Colon (tissue), 2 donors: ENCODE results near the gene SRRM2.

Experiments
- FAIRE-seq: peaks from 2 replicates; lab custom pipeline; 2012; peaks lifted over from hg19 to GRCh38; lab: Jason Lieb, UNC
- donor health status: control.
- donor health status: control.

SRRM2 gene

DNA sequence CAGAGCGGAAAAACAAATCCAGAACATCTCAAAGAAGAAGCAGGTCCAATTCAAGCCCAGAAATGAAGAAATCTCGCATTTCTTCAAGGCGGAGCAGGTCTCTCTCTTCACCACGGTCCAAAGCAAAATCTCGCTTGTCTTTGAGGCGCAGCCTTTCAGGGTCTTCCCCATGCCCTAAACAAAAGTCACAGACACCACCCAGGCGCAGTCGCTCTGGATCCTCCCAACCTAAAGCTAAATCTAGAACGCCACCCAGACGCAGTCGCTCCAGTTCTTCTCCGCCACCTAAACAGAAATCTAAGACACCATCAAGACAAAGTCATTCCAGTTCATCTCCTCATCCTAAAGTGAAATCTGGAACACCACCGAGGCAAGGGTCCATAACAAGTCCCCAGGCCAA lies 10.3 kb downstream of the SRRM2 start:
- FAIRE-seq: no peak

DNA sequence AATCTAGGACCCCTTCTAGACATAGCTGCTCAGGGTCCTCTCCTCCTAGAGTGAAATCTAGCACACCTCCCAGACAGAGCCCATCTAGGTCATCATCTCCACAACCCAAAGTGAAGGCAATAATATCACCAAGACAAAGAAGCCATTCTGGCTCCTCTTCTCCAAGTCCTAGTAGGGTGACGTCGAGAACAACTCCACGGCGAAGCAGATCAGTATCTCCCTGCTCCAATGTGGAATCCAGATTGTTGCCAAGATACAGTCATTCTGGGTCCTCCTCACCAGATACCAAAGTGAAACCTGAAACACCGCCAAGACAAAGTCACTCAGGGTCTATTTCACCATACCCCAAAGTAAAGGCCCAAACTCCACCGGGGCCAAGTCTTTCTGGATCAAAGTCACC lies 10.7 kb downstream of the SRRM2 start:
- no peak for FAIRE-seq

DNA sequence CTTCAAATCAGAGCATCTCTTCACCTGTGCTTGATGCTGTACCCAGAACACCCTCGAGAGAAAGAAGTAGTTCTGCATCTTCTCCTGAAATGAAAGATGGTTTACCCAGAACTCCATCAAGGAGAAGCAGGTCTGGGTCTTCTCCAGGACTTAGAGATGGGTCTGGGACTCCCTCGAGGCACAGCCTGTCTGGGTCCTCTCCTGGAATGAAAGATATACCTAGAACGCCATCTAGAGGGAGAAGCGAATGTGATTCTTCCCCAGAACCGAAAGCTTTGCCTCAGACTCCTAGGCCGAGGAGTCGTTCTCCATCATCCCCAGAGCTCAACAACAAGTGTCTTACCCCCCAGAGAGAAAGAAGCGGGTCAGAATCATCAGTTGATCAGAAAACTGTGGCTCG lies 12.3 kb downstream of the SRRM2 start:
- no peak for FAIRE-seq

DNA sequence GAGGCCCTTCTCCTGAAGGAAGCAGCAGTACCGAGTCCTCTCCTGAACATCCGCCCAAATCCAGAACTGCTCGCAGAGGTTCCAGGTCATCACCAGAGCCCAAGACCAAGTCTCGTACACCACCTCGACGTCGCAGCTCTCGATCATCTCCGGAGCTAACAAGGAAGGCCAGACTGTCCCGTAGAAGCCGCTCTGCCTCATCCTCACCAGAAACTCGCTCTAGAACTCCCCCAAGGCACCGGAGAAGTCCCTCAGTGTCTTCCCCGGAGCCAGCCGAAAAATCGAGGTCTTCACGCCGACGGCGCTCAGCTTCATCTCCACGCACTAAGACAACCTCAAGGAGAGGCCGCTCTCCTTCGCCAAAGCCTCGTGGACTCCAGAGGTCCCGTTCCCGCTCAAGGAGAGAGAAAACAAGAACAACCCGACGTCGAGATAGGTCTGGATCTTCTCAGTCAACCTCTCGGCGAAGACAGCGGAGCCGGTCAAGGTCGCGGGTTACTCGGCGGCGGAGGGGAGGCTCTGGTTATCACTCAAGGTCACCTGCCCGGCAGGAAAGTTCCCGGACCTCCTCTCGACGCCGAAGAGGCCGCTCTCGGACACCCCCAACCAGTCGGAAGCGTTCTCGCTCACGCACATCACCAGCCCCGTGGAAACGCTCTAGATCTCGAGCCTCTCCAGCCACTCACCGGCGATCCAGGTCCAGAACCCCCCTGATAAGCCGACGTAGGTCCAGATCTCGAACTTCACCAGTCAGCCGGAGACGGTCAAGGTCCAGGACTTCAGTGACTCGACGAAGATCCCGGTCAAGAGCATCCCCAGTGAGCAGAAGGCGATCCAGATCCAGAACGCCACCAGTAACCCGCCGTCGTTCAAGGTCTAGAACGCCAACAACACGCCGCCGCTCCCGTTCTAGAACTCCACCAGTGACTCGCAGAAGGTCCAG lies 13.3 kb downstream of the SRRM2 start:
- no peak for FAIRE-seq

DNA sequence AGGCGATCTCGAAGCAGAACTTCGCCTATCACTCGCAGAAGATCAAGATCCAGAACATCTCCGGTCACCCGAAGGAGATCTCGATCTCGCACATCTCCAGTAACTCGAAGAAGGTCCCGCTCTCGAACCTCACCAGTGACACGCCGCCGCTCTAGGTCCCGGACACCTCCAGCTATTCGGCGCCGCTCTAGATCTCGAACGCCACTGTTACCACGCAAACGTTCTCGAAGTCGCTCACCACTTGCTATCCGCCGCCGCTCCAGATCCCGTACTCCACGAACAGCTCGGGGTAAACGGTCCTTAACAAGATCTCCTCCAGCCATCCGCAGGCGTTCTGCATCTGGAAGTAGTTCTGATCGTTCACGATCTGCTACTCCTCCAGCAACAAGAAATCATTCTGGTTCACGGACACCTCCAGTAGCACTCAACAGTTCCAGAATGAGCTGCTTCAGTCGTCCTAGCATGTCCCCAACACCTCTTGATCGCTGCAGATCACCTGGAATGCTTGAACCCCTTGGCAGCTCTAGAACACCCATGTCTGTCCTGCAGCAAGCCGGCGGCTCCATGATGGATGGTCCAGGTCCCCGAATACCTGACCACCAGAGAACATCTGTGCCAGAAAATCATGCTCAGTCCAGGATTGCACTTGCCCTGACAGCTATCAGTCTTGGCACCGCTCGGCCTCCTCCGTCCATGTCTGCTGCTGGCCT lies 14.1 kb downstream of the SRRM2 start:
- no peak for FAIRE-seq

DNA sequence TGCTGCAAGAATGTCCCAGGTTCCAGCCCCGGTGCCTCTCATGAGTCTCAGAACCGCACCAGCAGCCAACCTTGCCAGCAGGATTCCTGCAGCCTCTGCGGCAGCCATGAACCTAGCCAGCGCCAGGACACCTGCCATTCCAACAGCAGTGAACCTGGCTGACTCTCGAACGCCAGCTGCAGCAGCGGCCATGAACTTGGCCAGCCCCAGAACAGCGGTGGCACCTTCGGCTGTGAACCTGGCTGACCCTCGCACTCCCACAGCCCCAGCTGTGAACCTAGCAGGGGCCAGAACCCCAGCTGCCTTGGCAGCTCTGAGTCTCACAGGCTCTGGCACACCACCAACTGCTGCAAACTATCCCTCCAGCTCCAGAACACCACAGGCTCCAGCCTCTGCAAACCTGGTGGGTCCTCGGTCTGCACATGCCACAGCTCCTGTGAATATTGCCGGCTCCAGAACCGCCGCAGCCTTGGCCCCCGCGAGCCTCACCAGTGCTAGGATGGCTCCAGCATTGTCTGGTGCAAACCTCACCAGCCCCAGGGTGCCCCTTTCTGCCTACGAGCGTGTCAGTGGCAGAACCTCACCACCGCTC lies 14.8 kb downstream of the SRRM2 start:
- FAIRE-seq: no peak

DNA sequence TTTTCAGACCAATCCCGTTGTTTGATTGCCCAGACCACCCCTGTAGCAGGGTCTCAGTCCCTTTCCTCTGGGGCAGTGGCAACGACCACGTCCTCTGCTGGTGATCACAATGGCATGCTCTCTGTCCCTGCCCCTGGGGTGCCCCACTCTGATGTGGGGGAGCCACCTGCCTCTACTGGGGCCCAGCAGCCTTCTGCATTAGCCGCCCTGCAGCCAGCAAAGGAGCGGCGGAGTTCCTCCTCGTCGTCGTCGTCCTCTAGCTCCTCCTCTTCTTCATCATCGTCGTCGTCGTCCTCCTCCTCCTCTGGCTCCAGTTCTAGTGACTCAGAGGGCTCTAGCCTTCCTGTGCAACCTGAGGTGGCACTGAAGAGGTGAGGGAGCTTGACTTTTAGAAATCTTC lies 15.5 kb downstream of the SRRM2 start:
- no peak for FAIRE-seq

DNA sequence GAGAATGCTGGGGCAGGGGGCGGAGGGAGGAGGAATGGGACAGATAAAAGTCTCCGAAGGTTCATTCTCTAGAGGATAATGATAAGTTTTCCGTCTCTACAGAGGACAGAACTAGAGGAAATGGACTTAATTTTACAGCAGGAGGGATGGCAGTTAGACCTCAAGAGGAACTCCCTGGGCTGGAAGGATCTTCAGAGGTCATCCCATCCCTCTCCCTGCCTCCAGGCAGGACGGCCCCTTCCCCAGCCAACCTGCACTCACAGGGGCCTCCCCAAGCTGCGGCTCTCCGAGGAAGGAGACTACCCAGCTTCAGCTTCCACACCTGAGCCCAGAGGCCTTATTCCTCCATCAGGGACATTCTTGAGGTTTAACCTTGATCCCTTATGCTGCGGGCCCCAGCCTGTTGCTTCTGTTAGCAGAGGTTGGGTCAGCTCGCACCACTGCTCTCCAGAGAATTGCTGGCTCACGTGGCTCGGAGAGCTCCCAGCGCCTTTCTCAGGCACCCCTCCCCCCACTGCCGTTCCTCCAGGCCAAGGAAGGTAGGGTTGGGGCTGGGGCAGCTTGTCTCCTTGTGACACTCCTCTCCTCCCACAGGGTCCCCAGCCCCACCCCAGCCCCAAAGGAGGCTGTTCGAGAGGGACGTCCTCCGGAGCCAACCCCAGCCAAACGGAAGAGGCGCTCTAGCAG lies 16.1 kb downstream of the SRRM2 start:
- no peak for FAIRE-seq

DNA sequence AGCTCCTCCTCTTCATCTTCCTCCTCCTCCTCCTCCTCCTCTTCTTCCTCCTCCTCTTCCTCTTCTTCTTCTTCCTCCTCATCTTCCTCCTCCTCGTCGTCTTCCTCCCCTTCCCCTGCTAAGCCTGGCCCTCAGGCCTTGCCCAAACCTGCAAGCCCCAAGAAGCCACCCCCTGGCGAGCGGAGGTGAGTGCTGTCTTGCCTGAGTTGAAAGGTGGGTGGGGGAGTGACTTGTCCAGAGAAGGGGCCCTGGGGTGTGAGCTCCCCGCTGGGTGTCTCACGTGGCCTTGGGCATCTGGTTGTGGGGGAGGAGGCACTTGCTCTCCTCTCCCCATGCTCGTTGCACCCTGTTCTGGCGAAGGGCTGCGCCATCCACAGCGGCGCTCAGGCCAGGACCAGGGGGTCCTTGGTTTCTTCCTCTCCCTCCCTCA lies 16.7 kb downstream of the SRRM2 start:
- no peak for FAIRE-seq

DNA sequence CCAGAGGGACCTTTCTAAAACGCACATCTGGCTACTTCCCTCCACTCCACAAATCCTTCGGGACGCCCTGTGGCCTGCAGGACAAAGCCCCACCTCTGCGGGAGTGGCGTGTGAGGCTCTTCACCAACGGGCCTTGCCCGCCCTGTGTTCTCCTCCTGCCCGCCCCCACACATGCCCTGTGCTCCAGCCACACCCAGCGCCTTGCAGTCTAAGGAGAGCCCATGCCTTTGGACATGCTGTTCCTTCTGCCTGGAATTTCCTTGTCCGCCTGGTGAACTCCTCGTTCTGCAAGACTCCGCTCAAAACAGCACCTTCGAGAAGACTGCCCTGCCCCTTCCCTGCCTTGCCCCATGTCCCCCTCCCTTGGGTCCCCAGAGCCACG lies 17.2 kb downstream of the SRRM2 start:
- FAIRE-seq: no peak

DNA sequence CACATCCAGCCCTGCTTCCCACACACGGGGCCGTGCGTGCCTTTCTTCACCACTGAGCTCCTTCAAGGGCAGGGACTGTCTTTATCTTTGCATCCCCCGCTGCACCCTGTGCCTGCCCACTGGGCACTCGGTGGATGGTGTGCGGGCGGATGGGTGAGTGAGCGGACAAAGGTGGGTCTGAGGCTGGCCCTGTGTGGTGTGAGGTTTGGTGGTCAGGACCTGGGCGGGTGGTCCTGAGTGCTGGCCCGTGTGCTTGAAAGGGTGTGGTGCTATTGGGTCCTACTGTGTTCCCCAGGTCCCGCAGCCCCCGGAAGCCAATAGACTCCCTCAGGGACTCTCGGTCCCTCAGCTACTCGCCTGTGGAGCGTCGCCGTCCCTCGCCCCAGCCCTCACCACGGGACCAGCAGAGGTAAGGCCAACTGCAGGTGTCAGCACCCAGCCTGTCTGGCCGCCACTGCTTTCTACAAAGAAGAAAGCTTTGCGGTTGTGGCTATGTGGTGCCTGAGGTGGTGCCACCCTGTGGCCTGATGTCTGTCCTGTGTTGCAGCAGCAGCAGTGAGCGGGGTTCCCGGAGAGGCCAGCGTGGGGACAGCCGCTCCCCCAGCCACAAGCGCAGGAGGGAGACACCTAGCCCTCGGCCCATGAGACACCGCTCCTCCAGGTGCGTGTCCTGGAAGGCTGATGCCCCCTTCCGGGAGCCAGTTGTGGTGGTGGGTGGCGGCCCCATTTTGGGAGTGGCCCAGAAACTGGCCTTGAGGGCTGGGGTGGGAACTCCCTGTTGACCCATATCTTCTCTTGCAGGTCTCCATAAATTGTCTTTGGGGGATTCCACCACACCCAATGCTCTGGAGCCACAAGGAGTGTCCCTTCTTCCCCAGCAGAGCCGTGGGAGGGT lies 17.9 kb downstream of the SRRM2 start:
- FAIRE-seq: no peak

DNA sequence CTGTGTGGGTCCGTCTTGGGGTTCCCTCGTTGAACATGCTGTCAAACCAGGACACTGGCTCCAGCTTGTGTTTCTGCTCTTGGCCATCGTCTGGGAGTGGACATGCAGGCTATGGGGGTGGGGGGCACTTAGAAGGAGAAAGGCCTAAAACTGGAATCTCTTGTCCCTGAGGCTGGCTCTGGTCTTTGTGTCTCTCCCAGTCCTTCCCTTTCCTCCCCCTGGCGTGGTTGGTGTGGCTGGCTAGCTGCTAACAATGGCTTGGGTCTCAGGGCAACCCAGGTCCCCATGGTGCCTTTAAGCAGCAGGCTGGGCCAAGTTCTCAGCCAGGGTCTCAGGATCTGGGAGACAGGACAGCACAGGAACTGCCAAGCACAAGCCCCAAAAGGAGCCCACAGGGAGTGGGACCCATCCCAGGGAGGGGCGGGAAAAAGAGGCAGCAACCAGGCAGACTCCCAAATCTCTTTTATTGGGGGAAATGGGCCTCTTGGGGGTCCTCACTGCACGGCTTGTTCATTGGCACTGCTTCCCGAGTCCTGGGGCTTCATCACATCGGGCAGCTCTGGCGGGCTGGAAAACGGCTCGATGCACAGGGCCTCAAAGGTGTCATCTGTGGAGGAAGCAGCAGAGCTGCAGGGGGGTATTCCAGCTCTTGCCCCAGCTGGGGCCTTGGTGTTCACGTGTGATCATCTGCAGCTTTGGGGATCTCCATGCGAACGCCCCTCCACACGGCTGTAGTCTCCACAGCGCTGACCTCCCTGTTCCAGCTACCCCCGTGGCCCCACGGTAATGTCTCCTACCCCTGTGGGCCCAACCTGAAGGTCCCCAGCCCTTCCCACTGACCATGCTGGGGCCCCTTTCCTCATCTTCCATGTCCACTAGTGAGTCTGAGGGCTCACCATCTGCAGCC lies 19.3 kb downstream of the SRRM2 start:
- FAIRE-seq: no peak

DNA sequence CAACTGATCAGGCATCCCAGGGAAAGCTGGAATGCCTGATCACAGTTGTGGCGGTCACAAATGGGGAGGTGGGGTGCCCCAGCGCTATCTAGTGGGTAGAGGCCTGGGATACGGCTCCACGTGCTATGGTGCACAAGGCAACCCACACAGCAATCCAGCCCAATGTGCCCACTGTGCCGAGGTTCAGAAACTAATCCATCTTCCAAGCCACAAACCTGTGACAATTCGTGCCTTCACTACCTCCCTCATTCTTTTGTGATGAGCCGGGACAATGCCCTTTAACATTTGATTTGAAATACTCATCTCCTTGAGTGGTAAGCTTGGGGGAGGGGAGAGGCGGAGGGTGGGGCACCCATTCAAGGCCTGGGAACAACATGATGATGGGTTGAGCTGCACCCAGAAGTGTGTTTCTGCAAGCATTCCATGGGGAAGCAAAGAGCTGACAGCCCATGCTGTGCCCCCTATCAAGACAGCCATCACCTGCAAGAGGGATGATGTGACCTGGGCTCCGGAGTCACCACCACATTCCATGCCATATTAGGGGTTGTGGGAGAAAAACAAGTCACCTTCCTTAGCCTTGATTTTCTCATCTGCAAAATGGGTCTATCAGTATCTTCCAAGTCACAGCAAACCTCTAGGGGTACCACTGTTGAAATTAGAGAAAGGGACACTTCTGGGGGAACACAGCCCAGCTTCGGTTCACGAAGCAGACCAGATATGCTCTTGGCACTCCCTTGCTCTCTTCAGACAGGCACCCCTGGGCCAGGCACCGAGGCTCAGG lies 20.9 kb downstream of the SRRM2 start:
- no peak for FAIRE-seq

DNA sequence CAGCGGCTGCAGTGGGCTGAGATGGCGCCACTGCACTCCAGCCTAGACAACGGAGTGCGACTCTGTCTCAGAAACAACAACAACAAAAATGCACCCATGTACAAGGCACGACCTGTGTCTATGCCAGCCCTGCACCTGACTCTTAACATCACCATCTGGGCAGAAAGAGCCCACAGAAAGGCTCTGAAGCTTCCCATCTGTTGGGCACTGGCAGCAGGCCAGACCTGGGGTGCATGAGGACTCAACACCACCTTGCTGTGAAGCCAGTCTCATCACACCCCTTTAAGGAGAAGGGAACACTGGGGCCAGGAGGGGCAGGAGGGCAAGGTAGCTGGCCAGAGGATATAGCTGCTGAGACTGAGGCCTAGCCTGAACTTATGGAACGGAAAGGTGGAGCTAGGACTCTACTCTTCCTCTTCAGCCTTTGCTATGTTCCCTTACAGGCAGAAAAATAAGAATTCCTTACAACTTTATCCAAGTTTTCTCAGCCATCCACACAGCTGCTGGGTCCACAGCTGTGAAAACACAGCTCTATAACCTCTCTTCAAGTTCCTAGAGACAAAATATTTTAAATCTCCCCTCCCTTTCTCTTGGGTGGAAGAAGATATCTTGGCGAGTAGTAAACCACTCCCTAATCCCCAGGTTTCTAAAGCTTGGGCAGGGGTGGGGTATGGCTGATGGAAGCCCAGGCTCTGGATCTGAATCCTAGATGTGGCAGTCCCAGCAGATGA lies 21.9 kb downstream of the SRRM2 start:
- FAIRE-seq: no peak

DNA sequence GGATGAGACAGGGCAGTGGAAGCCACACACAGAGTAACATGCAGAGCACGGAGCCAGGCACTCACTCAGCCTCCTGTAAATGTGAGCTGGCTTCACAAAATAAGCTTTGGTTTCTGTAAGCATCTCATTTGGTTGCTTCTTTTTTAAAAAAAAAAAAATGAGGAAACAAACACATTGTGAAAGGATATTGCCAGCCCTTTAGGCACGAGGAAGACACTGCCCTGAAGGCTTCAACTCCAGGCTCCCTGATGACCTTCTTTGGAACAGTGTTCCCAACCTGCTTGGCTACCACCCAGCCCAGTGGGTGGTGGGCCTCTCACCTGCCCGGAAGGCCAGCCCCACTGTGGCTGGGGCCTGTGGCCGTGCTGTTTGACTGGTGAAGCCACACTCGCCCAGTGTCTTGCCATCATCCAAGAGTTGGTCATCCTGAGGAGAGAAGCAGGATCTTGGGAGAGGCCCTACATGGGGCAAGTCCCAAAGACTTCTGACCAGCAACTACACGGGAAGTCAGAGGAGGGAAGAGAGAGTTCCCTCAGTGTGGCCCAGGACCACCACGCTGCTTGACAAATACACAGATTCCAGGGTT lies 22.8 kb downstream of the SRRM2 start:
- no peak for FAIRE-seq

DNA sequence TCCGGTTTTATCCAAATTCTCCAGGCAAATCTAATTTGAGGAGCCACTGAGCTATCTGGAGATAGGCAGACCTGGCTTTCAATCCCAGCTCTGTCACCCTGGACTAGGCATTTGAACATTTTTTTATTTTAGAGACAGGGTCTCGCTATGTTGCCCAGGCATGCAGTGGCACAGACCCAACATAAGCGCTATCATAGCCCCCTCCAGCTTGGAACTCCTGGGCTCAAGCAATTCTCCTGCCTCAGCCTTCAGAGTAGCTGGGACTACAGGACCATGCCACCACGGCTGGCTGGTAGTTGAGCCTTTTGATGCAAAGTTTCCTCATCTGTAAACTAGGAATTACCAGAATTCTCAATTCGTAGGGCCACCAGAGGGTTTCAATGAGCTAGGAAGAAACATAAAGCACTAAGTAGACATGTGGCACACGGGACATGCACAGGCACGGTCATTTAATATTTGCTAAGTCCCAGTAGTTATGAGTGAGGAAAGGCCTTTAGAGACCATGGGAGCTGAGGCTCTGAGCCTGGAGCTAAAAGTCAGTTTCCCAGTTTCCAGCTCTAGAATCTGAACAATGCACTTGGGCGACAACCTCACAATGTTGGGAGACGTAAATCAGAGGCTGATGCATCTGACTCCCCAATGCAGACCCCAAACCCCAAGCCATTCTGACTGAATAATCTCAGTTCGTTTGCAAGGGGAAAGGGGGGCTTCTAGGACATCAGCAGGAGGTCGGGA lies 23.5 kb downstream of the SRRM2 start:
- no peak for FAIRE-seq

DNA sequence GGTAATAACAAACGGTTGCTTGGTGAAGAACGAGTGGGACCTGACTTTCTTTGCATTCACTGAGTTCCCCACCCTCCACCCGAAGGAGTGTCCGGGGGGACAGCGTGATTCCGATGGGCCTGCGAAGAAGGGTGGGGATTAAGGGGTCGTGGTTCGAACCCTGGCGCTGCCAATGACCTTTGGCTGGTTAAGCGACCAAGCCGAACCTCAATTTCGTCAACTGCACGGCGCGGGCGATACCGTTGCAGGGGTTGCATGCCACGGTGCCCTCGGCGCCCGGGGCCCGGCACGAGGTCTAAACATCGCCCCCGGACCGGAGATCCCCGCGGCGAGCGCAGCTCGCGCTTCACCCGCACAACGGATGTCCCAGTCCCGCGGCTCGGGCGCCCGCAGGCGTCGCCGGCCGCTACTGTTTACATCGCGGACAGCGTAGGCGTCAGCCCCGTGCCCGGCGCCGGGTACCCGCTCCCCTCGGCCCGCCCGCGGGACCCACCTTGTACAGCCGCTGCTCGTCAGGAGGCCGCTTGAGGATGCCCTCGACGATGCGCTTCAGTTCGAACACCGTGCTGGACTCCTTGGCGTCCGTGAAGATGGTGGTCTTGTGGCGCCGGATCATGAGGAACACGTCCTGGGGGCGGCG lies 24.2 kb downstream of the SRRM2 start:
- no peak for FAIRE-seq
